Esophagus muscularis mucosa (tissue), 3 donors: ENCODE data around the gene IFNL1.

Experiments
- CTCF ChIP-seq, 3 experiments: fragments of 200-600 bp in 2 of 3; fragments of 450-650 bp in 1 of 3; sonication (generic) in 2 of 3; IDR thresholded peaks; one replicate each; pipeline ENCODE4 v1.5.1; 2017 to 2019; ENCODE audit warnings: antibody characterized with exemption in 3 of 3, mild to moderate bottlenecking in 2 of 3, moderate library complexity in 1 of 3
- POLR2A ChIP-seq: fragments of 450-650 bp; IDR thresholded peaks from one replicate; pipeline ENCODE4 v1.6.1; 2017; ENCODE audit warnings: antibody characterized with exemption, moderate library complexity, mild to moderate bottlenecking, low read depth

DNA sequence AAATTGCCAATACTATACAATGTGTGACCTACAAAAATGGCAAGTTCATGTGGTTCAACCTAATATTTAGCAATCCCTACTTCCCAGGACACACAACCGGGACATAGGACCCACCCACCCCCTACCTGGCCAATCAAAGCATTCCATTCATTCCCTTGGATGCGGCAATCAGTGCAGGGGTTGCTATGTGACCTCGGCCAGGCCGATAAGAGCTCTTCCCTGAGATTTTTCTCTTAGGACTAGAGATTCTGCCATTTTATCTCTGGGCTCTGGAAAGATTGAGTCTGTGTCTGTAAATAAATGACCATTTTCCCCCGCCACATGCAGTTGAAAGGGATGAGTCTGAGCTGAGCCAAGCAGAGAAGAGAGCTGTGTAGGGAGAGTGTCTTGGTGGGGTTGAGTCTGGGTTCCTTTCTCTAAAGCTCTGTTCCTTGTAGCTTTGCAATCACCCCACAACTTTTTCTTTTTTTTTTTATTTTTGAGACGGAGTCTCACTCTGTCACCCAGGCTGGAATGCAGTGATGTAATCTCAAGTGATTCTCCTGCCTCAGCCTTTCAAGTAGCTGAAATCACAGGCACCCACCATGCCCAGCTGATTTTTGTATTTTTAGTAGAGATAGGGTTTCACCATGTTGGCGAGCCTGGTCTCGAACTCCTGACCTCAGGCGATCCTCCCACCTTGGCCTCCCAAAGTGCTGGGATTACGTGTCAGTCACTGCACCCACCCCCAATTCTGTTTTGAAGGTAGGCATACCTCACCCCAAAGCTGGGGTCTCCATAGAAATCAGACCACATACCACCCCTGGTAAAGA lies 7.4 kb downstream of the IFNL1 start:
- TF ChIP-seq CTCF (IDR thresholded peaks at IDR 0.05) (no peak), POLR2A (no peak)
